Osteocyte (in vitro differentiated cells): ENCODE results near the gene VPS13A. TPM values are rescaled to one million over a fixed set of nuclear protein-coding genes. Genes with fewer than 3 reads are reported as not detected.

Experiments
- DNase-seq: peaks from one replicate; pipeline ENCODE4 v3.0.0; 2021; ENCODE audit warnings: mixed read lengths; ENCODE audit not compliant: unreplicated experiment; ENCODE audit errors: extremely low spot score
- H3K27ac Mint-ChIP-seq: one replicate; pipeline ENCODE4 v1.8.0; 2021; ENCODE audit warnings: mild to moderate bottlenecking, mixed read lengths; ENCODE audit not compliant: unreplicated experiment
- H3K27me3 Mint-ChIP-seq: one replicate; pipeline ENCODE4 v1.8.0; 2021; ENCODE audit warnings: mixed read lengths; ENCODE audit not compliant: unreplicated experiment
- H3K36me3 Mint-ChIP-seq: one replicate; pipeline ENCODE4 v1.8.0; 2021; ENCODE audit warnings: mixed read lengths; ENCODE audit not compliant: unreplicated experiment
- H3K4me1 Mint-ChIP-seq: one replicate; pipeline ENCODE4 v1.8.0; 2021; ENCODE audit warnings: mixed read lengths; ENCODE audit not compliant: unreplicated experiment
- H3K4me3 Mint-ChIP-seq: one replicate; pipeline ENCODE4 v1.8.0; 2021; ENCODE audit warnings: mild to moderate bottlenecking, moderate library complexity, mixed read lengths; ENCODE audit not compliant: unreplicated experiment
- H3K9me3 Mint-ChIP-seq: one replicate; pipeline ENCODE4 v1.8.0; 2021; ENCODE audit warnings: mixed read lengths; ENCODE audit not compliant: unreplicated experiment
- CTCF ChIP-seq: fragments of 200-600 bp; sonication (generic); IDR thresholded peaks from 2 replicates; pipeline ENCODE4 v1.5.0; 2021; ENCODE audit warnings: antibody characterized with exemption, mild to moderate bottlenecking, moderate library complexity
- total RNA-seq: library from RNA; stranded (reverse); gene quantifications from 2 replicates; pipeline ENCODE4 v1.2.1, GENCODE V29; 2021

The VPS13A gene
- total RNA-seq, 1 donor from 2014 or later: 31.4 TPM

DNA sequence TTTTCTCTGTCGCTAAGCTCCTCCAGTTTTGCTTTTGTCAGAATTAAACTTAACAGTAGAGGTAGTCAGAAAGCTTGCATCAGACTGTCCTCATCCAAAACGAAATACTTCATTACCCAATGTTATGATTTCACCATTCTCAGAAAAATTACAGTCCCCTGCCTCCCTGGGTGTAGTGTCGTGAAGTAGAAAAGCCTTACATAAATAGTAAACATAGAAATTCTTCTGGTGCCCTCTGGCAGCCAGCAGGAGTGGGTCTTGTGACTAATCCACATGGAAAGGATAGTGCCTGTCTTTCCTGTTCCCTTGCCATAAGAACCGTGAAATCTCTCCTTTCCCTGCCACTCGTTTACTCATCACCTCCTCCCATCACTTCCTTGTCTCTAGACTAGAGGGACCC, 240.2 kb downstream of the VPS13A start:
- TF ChIP-seq CTCF: no peak
- Mint-ChIP-seq H3K4me1 (peaks cover 25% of the 10 kb centered on the region), H3K27ac (peak overlapping the region; percentile 92), H3K36me3 (peaks cover 3% of the 10 kb centered on the region), H3K9me3 (no peaks in the 10 kb centered on the region), H3K27me3 (no peaks in the 10 kb centered on the region), H3K4me3 (peak overlapping the region; percentile 0)
- DNase-seq: no peak

DNA sequence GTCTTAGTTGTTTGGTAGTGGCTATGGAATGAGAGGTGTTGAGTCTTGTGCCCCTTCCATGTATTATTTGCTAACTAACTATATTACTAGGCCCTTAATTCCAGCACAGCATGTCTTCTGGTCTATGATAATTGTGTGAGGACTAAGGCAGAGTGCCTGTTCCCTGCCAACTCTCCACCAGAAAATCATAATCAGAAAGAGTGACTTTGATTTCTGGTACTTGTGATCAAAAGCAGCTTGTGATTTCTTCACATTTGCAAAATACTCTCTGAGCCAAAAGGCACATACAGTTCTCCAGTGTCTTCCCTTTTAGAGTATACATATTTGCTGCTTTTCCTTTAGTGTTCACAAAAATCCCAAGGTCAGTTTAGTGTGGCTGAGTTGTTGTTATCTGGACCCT, 240.9 kb downstream of the VPS13A start:
- TF ChIP-seq CTCF: no peak
- peak overlapping the region; percentile 92 for H3K27ac Mint-ChIP-seq

GRCh38 chr9:77420641-77421040, 243.3 kb downstream of the VPS13A start:
- TF ChIP-seq CTCF: no peak
- H3K4me1 Mint-ChIP-seq: peaks cover 25% of the 10 kb centered on the region
- H3K9me3 Mint-ChIP-seq: no peaks in the 10 kb centered on the region
- H3K36me3 Mint-ChIP-seq: peaks cover 2% of the 10 kb centered on the region
- H3K27me3 Mint-ChIP-seq: no peaks in the 10 kb centered on the region
- no peak for DNase-seq
- no peak overlapping the region for H3K27ac Mint-ChIP-seq
- H3K4me3 Mint-ChIP-seq: no peak overlapping the region

More for the DNA sequence above, 240.9 kb downstream of the VPS13A start:
- Mint-ChIP-seq H3K4me1 (peaks cover 25% of the 10 kb centered on the region), H3K27me3 (no peaks in the 10 kb centered on the region), H3K4me3 (no peak overlapping the region), H3K36me3 (peaks cover 3% of the 10 kb centered on the region), H3K9me3 (no peaks in the 10 kb centered on the region)
- no peak for DNase-seq

DNA sequence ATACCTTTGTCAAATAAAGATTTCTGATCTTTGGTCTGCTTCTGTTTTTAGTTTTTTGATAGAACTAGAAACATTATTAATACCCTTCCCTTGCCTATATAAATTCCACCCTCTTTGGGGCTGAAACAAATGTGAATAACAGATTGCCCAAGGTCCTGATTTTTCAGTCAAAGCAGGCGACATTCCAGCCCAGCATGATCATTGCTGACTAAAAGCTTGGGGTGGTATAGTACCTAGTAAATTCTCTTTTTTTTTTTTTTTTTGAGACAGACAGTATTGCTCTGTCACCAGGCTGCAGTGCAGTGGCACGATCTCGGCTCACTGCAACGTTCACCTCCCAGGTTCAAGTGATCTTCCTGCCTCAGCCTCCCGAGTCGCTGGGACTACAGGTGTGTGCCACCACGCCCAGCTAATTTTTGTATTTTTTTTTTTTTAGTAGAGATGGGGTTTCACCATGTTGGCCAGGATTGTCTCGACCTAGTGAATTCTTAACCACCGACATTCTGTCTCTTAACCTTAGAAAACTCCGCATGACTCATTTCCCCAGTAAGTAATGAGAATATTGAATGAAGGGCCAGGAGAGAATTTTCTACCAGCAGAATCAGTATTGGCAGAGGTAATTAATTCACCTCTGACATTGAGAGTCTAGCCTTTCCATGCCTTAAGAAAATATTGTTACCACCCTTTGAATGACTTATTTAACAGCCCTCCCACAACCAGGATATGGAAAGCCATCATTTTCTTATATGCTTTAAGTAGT, 244.4 kb downstream of the VPS13A start:
- H3K27me3 Mint-ChIP-seq: no peaks in the 10 kb centered on the region
- H3K27ac Mint-ChIP-seq: no peak overlapping the region
- no peak for DNase-seq
- peaks cover 24% of the 10 kb centered on the region for H3K4me1 Mint-ChIP-seq
- no peaks in the 10 kb centered on the region for H3K36me3 Mint-ChIP-seq
- TF ChIP-seq CTCF: no peak
- no peaks in the 10 kb centered on the region for H3K9me3 Mint-ChIP-seq
- no peak overlapping the region for H3K4me3 Mint-ChIP-seq

- Mint-ChIP-seq H3K27ac (no peak overlapping the region), H3K4me3 (no peak overlapping the region)
Measured at GRCh38 chr9:77422969-77423368, 245.6 kb downstream of the VPS13A start.

More at GRCh38 chr9:77422969-77423368, 245.6 kb downstream of the VPS13A start:
- DNase-seq: no peak
- H3K4me1 Mint-ChIP-seq: peaks cover 11% of the 10 kb centered on the region
- no peaks in the 10 kb centered on the region for H3K9me3 Mint-ChIP-seq
- no peaks in the 10 kb centered on the region for H3K36me3 Mint-ChIP-seq
- TF ChIP-seq CTCF: no peak
- no peaks in the 10 kb centered on the region for H3K27me3 Mint-ChIP-seq
